Activated CD4-positive, alpha-beta T cell treated with anti-CD3 and anti-CD28 coated beads, Interleukin-2, amount 10 ng/mL, durations not matched to agents 24 days and 14 days (primary cell): Measurements from ENCODE around the gene CTNNBL1. TPM values are rescaled to one million over a fixed set of nuclear protein-coding genes. Genes with fewer than 3 reads are reported as not detected.

Experiments used
- DNase-seq: peaks from one replicate; pipeline ENCODE4 v3.0.0; 2022
- H3K27ac Mint-ChIP-seq: one replicate; pipeline ENCODE4 v1.8.0; 2022; ENCODE audit warnings: mild to moderate bottlenecking, mixed read lengths
- H3K27me3 Mint-ChIP-seq: one replicate; pipeline ENCODE4 v1.8.0; 2022; ENCODE audit warnings: mixed read lengths
- H3K36me3 Mint-ChIP-seq: one replicate; pipeline ENCODE4 v1.8.0; 2022; ENCODE audit warnings: low read depth, mild to moderate bottlenecking, mixed read lengths
- H3K4me1 Mint-ChIP-seq: one replicate; pipeline ENCODE4 v1.8.0; 2021; ENCODE audit warnings: mixed read lengths
- H3K4me3 Mint-ChIP-seq: one replicate; pipeline ENCODE4 v1.8.0; 2022; ENCODE audit warnings: mild to moderate bottlenecking, moderate library complexity, mixed read lengths
- H3K9me3 Mint-ChIP-seq: one replicate; pipeline ENCODE4 v1.8.0; 2021; ENCODE audit warnings: mixed read lengths
- intact Hi-C: fragments of 100-400 bp; cut with micrococcal nuclease; formaldehyde crosslinking; loops from one replicate; pipeline ENCODE4 v1.15.1; 2023
- total RNA-seq: library from RNA; stranded (reverse); gene quantifications from 2 replicates; pipeline ENCODE4 v1.2.3, GENCODE V29; 2022

CTNNBL1 gene
- total RNA-seq, 1 donor from 2014 or later, result 105 TPM

- peaks cover 34% of the 10 kb centered on the region for H3K27me3 Mint-ChIP-seq
- H3K36me3 Mint-ChIP-seq, result peaks cover 2% of the 10 kb centered on the region
- no peaks in the 10 kb centered on the region for H3K9me3 Mint-ChIP-seq
- H3K27ac Mint-ChIP-seq, result no peak overlapping the region
- no peak for DNase-seq
- no peak overlapping the region for H3K4me3 Mint-ChIP-seq
- intact Hi-C loops, result loop anchor here (5.0 to 10.0 kb wide), 2 partner anchors 93 to 335 kb away; no protein-coding TSS in a partner anchor
- peaks cover 10% of the 10 kb centered on the region for H3K4me1 Mint-ChIP-seq
Observed at GRCh38 chr20:37899105-37900045, 205.5 kb downstream of the CTNNBL1 start.

- no peak for DNase-seq
- intact Hi-C loops, result loop anchor here (5.0 to 10.0 kb wide), 2 partner anchors 91 to 336 kb away; no protein-coding TSS in a partner anchor
- Mint-ChIP-seq H3K4me3 (no peak overlapping the region), H3K36me3 (peaks cover 2% of the 10 kb centered on the region), H3K27ac (no peak overlapping the region), H3K27me3 (peaks cover 46% of the 10 kb centered on the region), H3K4me1 (peaks cover 10% of the 10 kb centered on the region), H3K9me3 (no peaks in the 10 kb centered on the region)
Observed at GRCh38 chr20:37901240-37901639, 207.4 kb downstream of the CTNNBL1 start.

- peaks cover 2% of the 10 kb centered on the region for H3K36me3 Mint-ChIP-seq
- intact Hi-C loops, result loop anchor here (5.0 to 10.0 kb wide), 2 partner anchors 90 to 337 kb away; no protein-coding TSS in a partner anchor
Observed at GRCh38 chr20:37901654-37902503, 208.0 kb downstream of the CTNNBL1 start.

GRCh38 chr20:37902504-37903313, 208.9 kb downstream of the CTNNBL1 start, which contains the start of gene VSTM2L:
VSTM2L (plus strand) TSS chr20:37903127; CDS start chr20:37903351, 224 bp downstream.
- H3K4me3 Mint-ChIP-seq, result peak within 1 kb of the TSS; percentile 28
- no peaks in the 10 kb centered on the region for H3K9me3 Mint-ChIP-seq
- H3K36me3 Mint-ChIP-seq, result peaks cover 2% of the 10 kb centered on the region
- DNase-seq, result peak; percentile 57
- peak within 1 kb of the TSS; percentile 54 for H3K27ac Mint-ChIP-seq
- peaks cover 10% of the 10 kb centered on the region for H3K4me1 Mint-ChIP-seq
- intact Hi-C loops, result loop anchor here (5.0 to 10.0 kb wide), 2 partner anchors 90 to 338 kb away; no protein-coding TSS in a partner anchor
- H3K27me3 Mint-ChIP-seq, result peaks cover 50% of the 10 kb centered on the region

More at GRCh38 chr20:37901654-37902503, 208.0 kb downstream of the CTNNBL1 start:
- no peak for DNase-seq
- Mint-ChIP-seq H3K27ac (peak overlapping the region; percentile 54), H3K27me3 (peaks cover 47% of the 10 kb centered on the region), H3K9me3 (no peaks in the 10 kb centered on the region), H3K4me3 (peak overlapping the region; percentile 11), H3K4me1 (peaks cover 10% of the 10 kb centered on the region)

- Mint-ChIP-seq H3K27me3 (peaks cover 55% of the 10 kb centered on the region), H3K36me3 (peaks cover 2% of the 10 kb centered on the region), H3K4me1 (peaks cover 10% of the 10 kb centered on the region), H3K9me3 (no peaks in the 10 kb centered on the region), H3K27ac (no peak overlapping the region), H3K4me3 (peak overlapping the region; percentile 28)
- peak; percentile 59 for DNase-seq
- intact Hi-C loops, result loop anchor here (5.0 to 10.0 kb wide), 2 partner anchors 89 to 339 kb away; no protein-coding TSS in a partner anchor
Observed at GRCh38 chr20:37903317-37904007, 209.6 kb downstream of the CTNNBL1 start.

GRCh38 chr20:37904008-37904642, 210.3 kb downstream of the CTNNBL1 start:
- Mint-ChIP-seq H3K4me3 (peak overlapping the region; percentile 28), H3K9me3 (no peaks in the 10 kb centered on the region), H3K4me1 (peaks cover 10% of the 10 kb centered on the region), H3K36me3 (peaks cover 2% of the 10 kb centered on the region), H3K27me3 (peaks cover 58% of the 10 kb centered on the region), H3K27ac (no peak overlapping the region)
- intact Hi-C loops, result loop anchor here (5.0 to 10.0 kb wide), 2 partner anchors 88 to 339 kb away; no protein-coding TSS in a partner anchor
- DNase-seq, result no peak

- H3K27ac Mint-ChIP-seq, result no peak overlapping the region
- DNase-seq, result no peak
- intact Hi-C loops, result loop anchor here (5.0 to 10.0 kb wide), 2 partner anchors 87 to 340 kb away; no protein-coding TSS in a partner anchor
- no peaks in the 10 kb centered on the region for H3K9me3 Mint-ChIP-seq
- H3K36me3 Mint-ChIP-seq, result peaks cover 2% of the 10 kb centered on the region
- H3K27me3 Mint-ChIP-seq, result peaks cover 53% of the 10 kb centered on the region
- no peak overlapping the region for H3K4me3 Mint-ChIP-seq
- H3K4me1 Mint-ChIP-seq, result peaks cover 10% of the 10 kb centered on the region
Observed at GRCh38 chr20:37904845-37905373, 211.1 kb downstream of the CTNNBL1 start.

GRCh38 chr20:37905671-37906613, 212.1 kb downstream of the CTNNBL1 start:
- peaks cover 2% of the 10 kb centered on the region for H3K36me3 Mint-ChIP-seq
- H3K27ac Mint-ChIP-seq, result no peak overlapping the region
- H3K27me3 Mint-ChIP-seq, result peaks cover 46% of the 10 kb centered on the region
- intact Hi-C loops, result loop anchor here (10.0 kb wide), 1 partner anchor 341 kb away; no protein-coding TSS in a partner anchor
- no peak for DNase-seq
- H3K9me3 Mint-ChIP-seq, result no peaks in the 10 kb centered on the region
- H3K4me3 Mint-ChIP-seq, result no peak overlapping the region
- peaks cover 9% of the 10 kb centered on the region for H3K4me1 Mint-ChIP-seq

- no peak for DNase-seq
- Mint-ChIP-seq H3K27me3 (peaks cover 37% of the 10 kb centered on the region), H3K9me3 (no peaks in the 10 kb centered on the region), H3K36me3 (no peaks in the 10 kb centered on the region), H3K27ac (no peak overlapping the region), H3K4me1 (peaks cover 4% of the 10 kb centered on the region), H3K4me3 (no peak overlapping the region)
- intact Hi-C loops, result loop anchor here (10.0 kb wide), 1 partner anchor 343 kb away; no protein-coding TSS in a partner anchor
Observed at GRCh38 chr20:37907330-37907676, 213.5 kb downstream of the CTNNBL1 start.

GRCh38 chr20:37907677-37908401, 214.0 kb downstream of the CTNNBL1 start:
- Mint-ChIP-seq H3K4me3 (no peak overlapping the region), H3K4me1 (peaks cover 6% of the 10 kb centered on the region), H3K9me3 (no peaks in the 10 kb centered on the region), H3K27ac (no peak overlapping the region), H3K27me3 (peaks cover 40% of the 10 kb centered on the region), H3K36me3 (no peaks in the 10 kb centered on the region)
- DNase-seq, result no peak
- intact Hi-C loops, result loop anchor here (10.0 kb wide), 1 partner anchor 343 kb away; no protein-coding TSS in a partner anchor
